GM13976 (cell line): ENCODE measurements around the gene KLHL1.

Experiments used
- DNase-seq: peaks from one replicate; pipeline ENCODE4 v3.0.0; 2012; ENCODE audit warnings: low spot score
- CTCF ChIP-seq: IDR thresholded peaks from 2 replicates; pipeline ENCODE4 v1.5.1; 2012; ENCODE audit warnings: borderline replicate concordance, mild to moderate bottlenecking; ENCODE audit not compliant: insufficient read depth; ENCODE audit errors: extremely low read depth, missing control alignments, control extremely low read depth
- in situ Hi-C: fragments of 300-500 bp; cut with MboI; formaldehyde crosslinking; loops from one replicate; pipeline ENCODE4 v1.12.0; 2022; ENCODE audit warnings: low sequenced_read_pairs, mixed read lengths, inconsistent platforms; ENCODE audit not compliant: unreplicated experiment

Gene KLHL1

GRCh38 chr13:69912630-69913029 lies 195.6 kb downstream of the KLHL1 start:
- in situ Hi-C loops, result no loop called here
- no peak for TF ChIP-seq CTCF

GRCh38 chr13:69910800-69911199 lies 197.5 kb downstream of the KLHL1 start:
- in situ Hi-C loops, result no loop called here
- no peak for TF ChIP-seq CTCF
- DNase-seq, result no peak

More at GRCh38 chr13:69912630-69913029, 195.6 kb downstream of the KLHL1 start:
- no peak for DNase-seq

GRCh38 chr13:69904784-69905183 lies 203.5 kb downstream of the KLHL1 start:
- TF ChIP-seq CTCF, result no peak
- no peak for DNase-seq
- in situ Hi-C loops, result no loop called here

- in situ Hi-C loops, result no loop called here
- no peak for DNase-seq
- TF ChIP-seq CTCF, result no peak
Measured at GRCh38 chr13:69903081-69903480, 205.2 kb downstream of the KLHL1 start.

GRCh38 chr13:69882451-69882850 lies 225.8 kb downstream of the KLHL1 start:
- in situ Hi-C loops, result no loop called here
- DNase-seq, result no peak
- TF ChIP-seq CTCF, result no peak

- TF ChIP-seq CTCF, result no peak
- in situ Hi-C loops, result no loop called here
- DNase-seq, result no peak
Measured at GRCh38 chr13:69879936-69880335, 228.3 kb downstream of the KLHL1 start.
